ENCODE results near the gene MLH3.

The MLH3 gene

GRCh38 chr14:74984236-74985027 lies 66.8 kb downstream of the MLH3 start:
- no peak for DNase-seq (ENCODE audit: low spot score)

- no peak for DNase-seq (ENCODE audit: low spot score)
Observed at GRCh38 chr14:74983343-74983742, 67.9 kb downstream of the MLH3 start.

- no peak for DNase-seq (ENCODE audit: low spot score)
Observed at GRCh38 chr14:74982661-74983060, 68.6 kb downstream of the MLH3 start.

- no peak for DNase-seq (ENCODE audit: low spot score)
Observed at GRCh38 chr14:74981833-74982232, 69.4 kb downstream of the MLH3 start.

GRCh38 chr14:74981462-74981782 lies 69.8 kb downstream of the MLH3 start:
- DNase-seq (ENCODE audit: low spot score): no peak

- no peak for DNase-seq (ENCODE audit: low spot score)
Observed at GRCh38 chr14:74980731-74981461, 70.4 kb downstream of the MLH3 start.

GRCh38 chr14:74980398-74980730 lies 70.9 kb downstream of the MLH3 start:
- DNase-seq (ENCODE audit: low spot score): no peak

- DNase-seq (ENCODE audit: low spot score): no peak
Observed at GRCh38 chr14:74979442-74980397, 71.5 kb downstream of the MLH3 start.

GRCh38 chr14:74979029-74979428 lies 72.2 kb downstream of the MLH3 start:
- DNase-seq (ENCODE audit: low spot score): no peak

GRCh38 chr14:74978416-74978947 lies 72.8 kb downstream of the MLH3 start:
- no peak for DNase-seq (ENCODE audit: low spot score)

GRCh38 chr14:74977901-74978385 lies 73.3 kb downstream of the MLH3 start:
- DNase-seq (ENCODE audit: low spot score): no peak

- no peak for DNase-seq (ENCODE audit: low spot score)
Observed at GRCh38 chr14:74977164-74977900, 73.9 kb downstream of the MLH3 start.

GRCh38 chr14:74976264-74977113 lies 74.8 kb downstream of the MLH3 start:
- no peak for DNase-seq (ENCODE audit: low spot score)

GRCh38 chr14:74975059-74975810 lies 76.0 kb downstream of the MLH3 start:
- no peak for DNase-seq (ENCODE audit: low spot score)

- DNase-seq (ENCODE audit: low spot score): no peak
Observed at GRCh38 chr14:74974364-74975058, 76.8 kb downstream of the MLH3 start.

GRCh38 chr14:74973905-74974363 lies 77.3 kb downstream of the MLH3 start:
- DNase-seq (ENCODE audit: low spot score): no peak

- DNase-seq (ENCODE audit: low spot score): no peak
Observed at GRCh38 chr14:74973003-74973653, 78.1 kb downstream of the MLH3 start.

GRCh38 chr14:74968811-74969210 lies 82.5 kb downstream of the MLH3 start:
- DNase-seq (ENCODE audit: low spot score): no peak
